ENCODE data around the gene RAPGEF4.
"Not testable (repeated sequence)": the region's sequence is repeated elsewhere in the genome, so short reads cannot be mapped to it uniquely, and the experiment has no call there.

RAPGEF4 gene

GRCh38 chr2:172770887-172771286 is 35.2 kb downstream of the RAPGEF4 start:
- intact Hi-C loops (cut with micrococcal nuclease) = no loop called here
- H3K4me1 Mint-ChIP-seq (ENCODE audit: low read depth) = no peaks in the 10 kb centered on the region
- no peak overlapping the region for H3K27ac Mint-ChIP-seq
- no peaks in the 10 kb centered on the region for H3K27me3 Mint-ChIP-seq
- no peaks in the 10 kb centered on the region for H3K36me3 Mint-ChIP-seq (ENCODE audit: low read depth)
- H3K9me3 Mint-ChIP-seq = no peaks in the 10 kb centered on the region
- H3K4me3 Mint-ChIP-seq = no peak overlapping the region

DNA sequence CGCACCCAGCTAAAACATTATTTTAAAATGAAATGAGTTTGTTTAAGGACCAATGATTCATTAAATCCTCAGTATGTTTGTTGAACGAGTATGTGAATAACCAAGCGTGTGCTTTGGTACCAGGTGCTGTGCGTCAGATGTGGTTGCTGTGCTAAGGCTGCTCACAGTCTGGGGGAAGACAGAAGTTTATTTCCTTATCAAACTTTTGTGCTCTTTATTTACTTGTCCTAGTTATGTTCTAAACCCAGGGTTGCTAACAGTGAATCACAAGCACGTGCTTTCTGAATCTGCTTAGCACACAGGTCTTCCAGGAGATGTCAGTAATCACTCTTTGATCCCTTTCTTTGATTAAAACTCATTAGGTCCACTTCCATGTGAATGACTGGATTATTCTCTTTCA is 37.0 kb downstream of the RAPGEF4 start:
- intact Hi-C loops (cut with micrococcal nuclease) = no loop called here
- Mint-ChIP-seq H3K36me3 (ENCODE audit: low read depth) (no peaks in the 10 kb centered on the region), H3K4me1 (ENCODE audit: low read depth) (no peaks in the 10 kb centered on the region), H3K9me3 (no peaks in the 10 kb centered on the region), H3K4me3 (no peak overlapping the region), H3K27ac (no peak overlapping the region), H3K27me3 (peaks cover 2% of the 10 kb centered on the region)

DNA sequence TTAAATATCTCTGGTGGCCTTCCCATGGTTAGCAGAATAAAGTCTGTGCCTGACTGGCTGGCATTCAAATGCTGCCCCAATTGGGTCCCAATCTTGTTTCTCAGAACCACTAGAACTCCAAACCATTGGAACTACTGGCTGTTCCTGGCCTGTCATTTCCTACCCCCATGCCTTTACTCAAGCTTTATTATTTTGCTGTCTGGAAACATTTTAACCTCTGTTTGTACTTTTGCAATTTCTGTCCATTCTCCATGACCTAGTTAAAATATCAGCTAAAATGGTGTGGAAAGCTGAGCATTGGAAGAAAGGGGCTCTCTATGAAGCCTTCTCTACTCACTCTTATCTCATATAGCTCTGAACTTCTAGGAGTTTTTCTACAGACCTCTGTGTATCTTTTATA is 38.7 kb downstream of the RAPGEF4 start:
- Mint-ChIP-seq H3K36me3 (ENCODE audit: low read depth) (no peaks in the 10 kb centered on the region), H3K27me3 (peaks cover 3% of the 10 kb centered on the region), H3K4me1 (ENCODE audit: low read depth) (no peaks in the 10 kb centered on the region), H3K9me3 (no peaks in the 10 kb centered on the region), H3K4me3 (no peak overlapping the region), H3K27ac (no peak overlapping the region)
- intact Hi-C loops (cut with micrococcal nuclease) = no loop called here

DNA sequence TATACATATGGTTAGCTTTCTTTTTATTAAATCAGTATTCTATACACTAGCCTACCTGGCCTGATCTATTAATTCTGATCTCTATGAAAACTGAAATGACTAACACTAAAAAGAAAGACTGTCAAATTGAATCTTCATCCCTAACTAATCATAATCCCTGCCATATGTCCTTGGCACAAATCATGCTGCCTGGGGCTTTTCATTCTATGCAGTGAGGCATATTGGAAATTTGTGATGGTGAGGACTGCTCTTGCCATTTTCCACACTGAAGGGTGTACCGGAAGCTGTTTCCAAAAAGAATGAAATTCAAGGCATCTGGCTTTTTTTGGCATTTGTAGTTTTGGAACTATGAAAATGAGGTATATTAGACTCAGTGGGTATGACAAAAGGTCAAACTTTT is 39.7 kb downstream of the RAPGEF4 start:
- no peaks in the 10 kb centered on the region for H3K4me1 Mint-ChIP-seq (ENCODE audit: low read depth)

DNA sequence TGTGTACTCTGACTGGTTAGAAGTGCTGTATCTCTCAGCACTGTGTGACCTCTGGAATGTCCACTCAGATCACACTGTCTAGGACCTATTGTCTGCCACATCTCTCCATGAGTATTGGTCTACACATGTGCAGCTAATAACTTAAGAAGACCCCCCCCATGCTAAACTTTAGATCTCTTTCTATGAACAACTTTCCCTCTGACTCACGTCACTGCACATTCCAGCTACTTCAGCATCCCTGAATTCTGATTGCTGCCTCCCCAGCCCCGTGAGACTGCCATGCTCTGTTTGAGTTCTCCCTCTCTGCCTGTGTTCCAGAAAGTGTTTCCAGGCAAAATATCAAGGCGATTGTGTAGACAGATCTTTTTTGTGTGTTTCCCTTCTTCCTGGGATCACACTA is 41.8 kb downstream of the RAPGEF4 start:
- no peak overlapping the region for H3K27ac Mint-ChIP-seq
- no peak overlapping the region for H3K4me3 Mint-ChIP-seq
- intact Hi-C loops (cut with micrococcal nuclease) = no loop called here
- no peaks in the 10 kb centered on the region for H3K36me3 Mint-ChIP-seq (ENCODE audit: low read depth)
- peaks cover 7% of the 10 kb centered on the region for H3K27me3 Mint-ChIP-seq
- H3K4me1 Mint-ChIP-seq (ENCODE audit: low read depth) = no peaks in the 10 kb centered on the region
- no peaks in the 10 kb centered on the region for H3K9me3 Mint-ChIP-seq

More for the DNA sequence above, 39.7 kb downstream of the RAPGEF4 start:
- no peak overlapping the region for H3K4me3 Mint-ChIP-seq
- no peaks in the 10 kb centered on the region for H3K9me3 Mint-ChIP-seq
- H3K27ac Mint-ChIP-seq = no peak overlapping the region
- no peaks in the 10 kb centered on the region for H3K36me3 Mint-ChIP-seq (ENCODE audit: low read depth)
- intact Hi-C loops (cut with micrococcal nuclease) = no loop called here
- H3K27me3 Mint-ChIP-seq = peaks cover 3% of the 10 kb centered on the region

GRCh38 chr2:172782506-172783164 is 47.0 kb downstream of the RAPGEF4 start:
- Mint-ChIP-seq H3K27me3 (peaks cover 14% of the 10 kb centered on the region), H3K4me3 (no peak overlapping the region), H3K4me1 (ENCODE audit: low read depth) (no peaks in the 10 kb centered on the region)

GRCh38 chr2:172783165-172783898 is 47.7 kb downstream of the RAPGEF4 start:
- Mint-ChIP-seq H3K27me3 (peaks cover 14% of the 10 kb centered on the region), H3K27ac (no peak overlapping the region), H3K4me3 (no peak overlapping the region), H3K36me3 (ENCODE audit: low read depth) (no peaks in the 10 kb centered on the region), H3K4me1 (ENCODE audit: low read depth) (no peaks in the 10 kb centered on the region), H3K9me3 (no peaks in the 10 kb centered on the region)
- intact Hi-C loops (cut with micrococcal nuclease) = no loop called here

More at GRCh38 chr2:172782506-172783164, 47.0 kb downstream of the RAPGEF4 start:
- H3K36me3 Mint-ChIP-seq (ENCODE audit: low read depth) = no peaks in the 10 kb centered on the region
- intact Hi-C loops (cut with micrococcal nuclease) = no loop called here
- H3K27ac Mint-ChIP-seq = no peak overlapping the region
- no peaks in the 10 kb centered on the region for H3K9me3 Mint-ChIP-seq

DNA sequence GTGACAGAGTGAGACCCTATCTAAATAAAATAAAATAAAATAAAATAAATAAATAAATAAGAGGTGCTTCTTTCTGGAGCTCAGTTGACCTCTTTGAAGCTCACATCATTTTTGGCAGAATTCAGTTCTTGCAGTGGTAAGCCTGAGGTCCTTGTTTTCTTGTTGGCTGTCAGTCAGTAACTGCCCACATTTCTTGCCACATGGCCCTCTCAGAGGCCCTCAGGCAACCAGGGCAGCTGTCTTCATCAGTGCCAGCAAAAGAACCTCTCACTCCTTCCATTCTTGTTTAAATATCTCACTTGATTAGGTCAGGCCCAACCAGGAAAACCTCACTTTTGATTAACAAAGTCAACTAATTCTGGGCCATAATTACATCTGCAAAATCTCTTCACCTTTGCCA is 53.2 kb downstream of the RAPGEF4 start:
- H3K9me3 Mint-ChIP-seq = no peaks in the 10 kb centered on the region
- peaks cover 5% of the 10 kb centered on the region for H3K27me3 Mint-ChIP-seq
- no peaks in the 10 kb centered on the region for H3K36me3 Mint-ChIP-seq (ENCODE audit: low read depth)
- H3K27ac Mint-ChIP-seq = no peak overlapping the region
- H3K4me1 Mint-ChIP-seq (ENCODE audit: low read depth) = no peaks in the 10 kb centered on the region
- intact Hi-C loops (cut with micrococcal nuclease) = no loop called here
- H3K4me3 Mint-ChIP-seq = no peak overlapping the region

DNA sequence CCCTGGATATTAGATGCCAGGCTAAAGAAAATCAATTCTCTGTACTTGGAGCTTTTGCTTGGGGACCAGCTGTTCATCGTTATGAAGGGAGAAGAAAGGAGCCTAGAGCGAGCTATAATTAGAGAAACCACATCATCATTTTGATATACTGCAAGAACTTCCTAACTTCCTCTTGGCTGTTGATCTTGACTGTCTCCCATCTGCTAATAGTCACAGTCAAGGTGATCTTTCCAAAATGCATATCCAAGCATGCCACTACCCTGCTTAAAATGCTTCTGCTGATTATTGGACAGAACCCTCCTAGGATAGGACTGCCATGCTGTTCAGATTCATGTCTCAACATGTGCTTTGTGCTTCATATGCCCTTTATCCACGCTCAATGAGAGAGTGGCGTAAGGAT is 54.8 kb downstream of the RAPGEF4 start:
- Mint-ChIP-seq H3K9me3 (no peaks in the 10 kb centered on the region), H3K36me3 (ENCODE audit: low read depth) (no peaks in the 10 kb centered on the region)
- intact Hi-C loops (cut with micrococcal nuclease) = no loop called here

DNA sequence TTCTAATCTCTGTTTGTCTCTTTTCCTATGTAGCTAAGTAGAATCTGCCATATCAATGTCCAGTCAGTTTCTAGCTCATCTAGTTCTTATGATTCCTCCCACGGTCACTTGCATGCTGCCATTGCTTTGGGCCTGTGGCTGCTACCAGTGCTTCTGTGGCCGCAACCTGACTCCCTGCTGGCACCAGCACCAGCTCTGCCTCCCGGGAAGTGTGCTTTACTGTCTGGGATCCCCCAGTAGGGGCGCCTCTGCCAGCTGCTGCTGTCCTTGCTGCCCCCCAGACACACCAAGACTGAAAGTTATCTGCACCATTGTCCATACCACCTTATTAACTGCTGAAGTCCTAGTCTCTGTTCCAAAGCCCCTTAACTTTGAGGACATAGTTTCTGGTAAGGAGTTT is 56.3 kb downstream of the RAPGEF4 start:
- no peak overlapping the region for H3K4me3 Mint-ChIP-seq
- no peak overlapping the region for H3K27ac Mint-ChIP-seq
- intact Hi-C loops (cut with micrococcal nuclease) = no loop called here
- H3K9me3 Mint-ChIP-seq = no peaks in the 10 kb centered on the region
- H3K36me3 Mint-ChIP-seq (ENCODE audit: low read depth) = no peaks in the 10 kb centered on the region
- no peaks in the 10 kb centered on the region for H3K27me3 Mint-ChIP-seq
- no peaks in the 10 kb centered on the region for H3K4me1 Mint-ChIP-seq (ENCODE audit: low read depth)

More for the DNA sequence above, 54.8 kb downstream of the RAPGEF4 start:
- Mint-ChIP-seq H3K27ac (no peak overlapping the region), H3K4me1 (ENCODE audit: low read depth) (no peaks in the 10 kb centered on the region), H3K27me3 (peaks cover 1% of the 10 kb centered on the region), H3K4me3 (no peak overlapping the region)

DNA sequence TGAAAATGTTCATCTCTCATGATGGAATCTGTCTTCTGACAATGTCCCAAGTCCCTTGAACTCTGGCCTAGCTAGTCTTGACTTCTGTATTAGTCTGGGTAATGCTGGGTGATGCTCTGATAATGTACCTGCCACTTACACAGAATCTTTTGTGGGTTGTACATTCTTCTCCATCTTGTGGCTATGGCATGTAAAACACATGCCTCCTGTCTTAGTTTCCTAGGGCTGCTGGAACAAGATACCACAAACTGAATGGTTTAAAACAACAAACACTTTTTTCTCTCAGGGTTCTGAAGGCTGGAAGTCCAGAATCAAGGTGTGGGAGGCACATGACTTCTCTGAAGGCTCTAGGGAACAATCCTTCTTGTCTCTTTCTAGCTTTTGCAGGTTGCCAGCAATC is 57.1 kb downstream of the RAPGEF4 start:
- H3K36me3 Mint-ChIP-seq (ENCODE audit: low read depth) = no peaks in the 10 kb centered on the region
- H3K4me1 Mint-ChIP-seq (ENCODE audit: low read depth) = no peaks in the 10 kb centered on the region
- no peaks in the 10 kb centered on the region for H3K27me3 Mint-ChIP-seq
- H3K9me3 Mint-ChIP-seq = no peaks in the 10 kb centered on the region
- H3K4me3 Mint-ChIP-seq = no peak overlapping the region
- intact Hi-C loops (cut with micrococcal nuclease) = no loop called here
- H3K27ac Mint-ChIP-seq = no peak overlapping the region

- H3K27me3 Mint-ChIP-seq; intact Hi-C loops (cut with micrococcal nuclease); H3K4me1 Mint-ChIP-seq (ENCODE audit: low read depth); H3K36me3 Mint-ChIP-seq (ENCODE audit: low read depth); H3K4me3 Mint-ChIP-seq; H3K27ac Mint-ChIP-seq: not testable (repeated sequence)
- peaks cover 13% of the 10 kb centered on the region for H3K9me3 Mint-ChIP-seq
Measured at GRCh38 chr2:172803308-172803707, 67.7 kb downstream of the RAPGEF4 start.

- Mint-ChIP-seq H3K4me3 (no peak overlapping the region), H3K27me3 (peaks cover 2% of the 10 kb centered on the region), H3K4me1 (ENCODE audit: low read depth) (no peaks in the 10 kb centered on the region), H3K27ac (no peak overlapping the region), H3K36me3 (ENCODE audit: low read depth) (no peaks in the 10 kb centered on the region), H3K9me3 (peaks cover 13% of the 10 kb centered on the region)
- intact Hi-C loops (cut with micrococcal nuclease) = no loop called here
Measured at GRCh38 chr2:172804423-172804822, 68.8 kb downstream of the RAPGEF4 start.

GRCh38 chr2:172806493-172806892 is 70.8 kb downstream of the RAPGEF4 start:
- intact Hi-C loops (cut with micrococcal nuclease) = loop anchor here (1.0 kb wide), 1 partner anchor 126 kb away; no protein-coding TSS in a partner anchor
- H3K9me3 Mint-ChIP-seq = peaks cover 13% of the 10 kb centered on the region
- H3K4me3 Mint-ChIP-seq = no peak overlapping the region
- peaks cover 10% of the 10 kb centered on the region for H3K27me3 Mint-ChIP-seq
- H3K36me3 Mint-ChIP-seq (ENCODE audit: low read depth) = no peaks in the 10 kb centered on the region
- no peak overlapping the region for H3K27ac Mint-ChIP-seq
- no peaks in the 10 kb centered on the region for H3K4me1 Mint-ChIP-seq (ENCODE audit: low read depth)

Measured in dendritic cell treated with granulocyte-macrophage colony-stimulating factor and Interleukin-4, amounts not matched to agents 40 ng/mL and 50 ng/mL, for 4 days (primary cell).